ENCODE results near the gene RGS14.
A peak's percentile ranks its signal among the peaks of the same experiment; 100 is the strongest.

Gene RGS14

GRCh38 chr5:177357459-177358351 lies at the start of gene RGS14:
Gene RGS14 (plus strand): TSS chr5:177357924. CDS start chr5:177358025, 101 bp downstream.
- no peak for DNase-seq (ENCODE audit: low read depth)

- no peak for DNase-seq (ENCODE audit: low read depth)
These were observed 49.0 kb upstream of the RGS14 start for GRCh38 chr5:177308740-177309139.

GRCh38 chr5:177309351-177310191 lies 48.2 kb upstream of the RGS14 start:
- peak; percentile 51 for DNase-seq (ENCODE audit: low read depth)

- DNase-seq (ENCODE audit: low read depth), result no peak
These were observed 47.4 kb upstream of the RGS14 start for GRCh38 chr5:177310332-177310731.

GRCh38 chr5:177310757-177311391 lies 46.9 kb upstream of the RGS14 start:
- DNase-seq (ENCODE audit: low read depth), result no peak

- no peak for DNase-seq (ENCODE audit: low read depth)
These were observed 46.4 kb upstream of the RGS14 start for GRCh38 chr5:177311392-177311722.

- peak; percentile 87 for DNase-seq (ENCODE audit: low read depth)
These were observed 45.7 kb upstream of the RGS14 start, which contains the start of gene MXD3 for GRCh38 chr5:177311723-177312648. Gene MXD3 (minus strand): TSS chr5:177311898. CDS start chr5:177311830, 68 bp downstream.

- no peak for DNase-seq (ENCODE audit: low read depth)
These were observed 45.0 kb upstream of the RGS14 start for GRCh38 chr5:177312649-177313181.

- no peak for DNase-seq (ENCODE audit: low read depth)
These were observed 44.0 kb upstream of the RGS14 start for GRCh38 chr5:177313561-177314259.

- DNase-seq (ENCODE audit: low read depth), result no peak
These were observed 43.1 kb upstream of the RGS14 start for GRCh38 chr5:177314376-177315342.

GRCh38 chr5:177315411-177315810 lies 42.3 kb upstream of the RGS14 start:
- DNase-seq (ENCODE audit: low read depth), result no peak

- no peak for DNase-seq (ENCODE audit: low read depth)
These were observed 41.7 kb upstream of the RGS14 start for GRCh38 chr5:177316005-177316404.

- DNase-seq (ENCODE audit: low read depth), result peak; percentile 68
These were observed 39.8 kb upstream of the RGS14 start for GRCh38 chr5:177317959-177318377.

- no peak for DNase-seq (ENCODE audit: low read depth)
These were observed 37.7 kb upstream of the RGS14 start for GRCh38 chr5:177319913-177320588.

- DNase-seq (ENCODE audit: low read depth), result no peak
These were observed 36.8 kb upstream of the RGS14 start for GRCh38 chr5:177320879-177321278.

GRCh38 chr5:177325868-177326381 lies 31.8 kb upstream of the RGS14 start:
- DNase-seq (ENCODE audit: low read depth), result no peak

- peak; percentile 19 for DNase-seq (ENCODE audit: low read depth)
These were observed 29.9 kb upstream of the RGS14 start for GRCh38 chr5:177327539-177328522.

Measured in fibroblast of gingiva (primary cell).